H9 (cell line): ENCODE results near the gene SLC30A3. TPM values are rescaled to one million over a fixed set of nuclear protein-coding genes. Genes with fewer than 3 reads are reported as not detected.

Source experiments
- DNase-seq: peaks from one replicate; pipeline ENCODE4 v3.0.0-alpha.2; 2017
- H2AFZ ChIP-seq: one replicate; pipeline ENCODE4 v1.6.1; 2013; ENCODE audit warnings: mild to moderate bottlenecking, low read length, control low read depth, moderate library complexity
- H2AK5ac ChIP-seq: 2 replicates; pipeline ENCODE4 v1.6.1; 2013; ENCODE audit warnings: low read length, control low read depth, mixed read lengths; ENCODE audit not compliant: insufficient read length
- H2BK120ac ChIP-seq: one replicate; pipeline ENCODE4 v1.6.1; 2013; ENCODE audit warnings: low read depth, mild to moderate bottlenecking, low read length, control low read depth, inconsistent platforms; ENCODE audit not compliant: poor library complexity, severe bottlenecking
- H2BK12ac ChIP-seq: 2 replicates; pipeline ENCODE4 v1.6.1; 2013; ENCODE audit warnings: low read length, control low read depth, mixed read lengths, low read depth; ENCODE audit not compliant: insufficient read length
- H2BK15ac ChIP-seq: 2 replicates; pipeline ENCODE4 v1.6.1; 2013; ENCODE audit warnings: low read depth, low read length, control low read depth
- H2BK20ac ChIP-seq: one replicate; pipeline ENCODE4 v1.6.1; 2013; ENCODE audit warnings: low read depth, mild to moderate bottlenecking, low read length, control low read depth, inconsistent platforms; ENCODE audit not compliant: poor library complexity, severe bottlenecking
- H2BK5ac ChIP-seq: 2 replicates; pipeline ENCODE4 v1.6.1; 2013; ENCODE audit warnings: low read length, control low read depth, mixed read lengths; ENCODE audit not compliant: insufficient read length
- H3K14ac ChIP-seq: 2 replicates; pipeline ENCODE4 v1.6.1; 2013; ENCODE audit warnings: low read length, control low read depth; ENCODE audit not compliant: insufficient read depth
- H3K18ac ChIP-seq: 2 replicates; pipeline ENCODE4 v1.6.1; 2013; ENCODE audit warnings: low read depth, mild to moderate bottlenecking, mixed read lengths, low read length, control low read depth; ENCODE audit not compliant: insufficient read length
- H3K23ac ChIP-seq: 2 replicates; pipeline ENCODE4 v1.6.1; 2013; ENCODE audit warnings: low read length, control low read depth, mixed read lengths, low read depth; ENCODE audit not compliant: insufficient read length
- H3K23me2 ChIP-seq: 2 replicates; pipeline ENCODE4 v1.6.1; 2013; ENCODE audit warnings: low read depth, mild to moderate bottlenecking, mixed read lengths, low read length, control low read depth; ENCODE audit not compliant: insufficient read length, poor library complexity, severe bottlenecking
- H3K27ac ChIP-seq: 2 replicates; pipeline ENCODE4 v1.5.1; 2013; ENCODE audit warnings: low read length, control low read depth, mixed read lengths, low read depth; ENCODE audit not compliant: insufficient read length
- H3K27me3 ChIP-seq: 2 replicates; pipeline ENCODE4 v1.6.1; 2013; ENCODE audit warnings: low read length, control low read depth, inconsistent platforms; ENCODE audit not compliant: insufficient read depth
- H3K4ac ChIP-seq: 2 replicates; pipeline ENCODE4 v1.6.1; 2013; ENCODE audit warnings: low read depth, mild to moderate bottlenecking, control low read depth, inconsistent platforms, low read length, moderate library complexity
- H3K4me1 ChIP-seq: 2 replicates; pipeline ENCODE4 v1.6.1; 2013; ENCODE audit warnings: low read length, control low read depth, inconsistent platforms; ENCODE audit not compliant: insufficient read depth
- H3K4me2 ChIP-seq: 2 replicates; pipeline ENCODE4 v1.6.1; 2013; ENCODE audit warnings: low read length, control low read depth, mixed read lengths; ENCODE audit not compliant: insufficient read length, insufficient read depth
- H3K56ac ChIP-seq: 2 replicates; pipeline ENCODE4 v1.6.1; 2013; ENCODE audit warnings: low read depth, mild to moderate bottlenecking, mixed read lengths, low read length, control low read depth; ENCODE audit not compliant: insufficient read length
- H3K79me1 ChIP-seq: 2 replicates; pipeline ENCODE4 v1.6.1; 2013; ENCODE audit warnings: low read depth, mild to moderate bottlenecking, moderate library complexity, low read length, control low read depth, inconsistent platforms; ENCODE audit not compliant: insufficient read depth, poor library complexity, severe bottlenecking
- H3K79me2 ChIP-seq: 2 replicates; pipeline ENCODE4 v1.6.1; 2013; ENCODE audit warnings: low read length, control low read depth, inconsistent platforms; ENCODE audit not compliant: insufficient read depth
- H3K9ac ChIP-seq: 2 replicates; pipeline ENCODE4 v1.6.1; 2013; ENCODE audit warnings: low read length, control low read depth, mixed read lengths; ENCODE audit not compliant: insufficient read length; ENCODE audit errors: extremely low read depth
- H3K9me3 ChIP-seq: one replicate; pipeline ENCODE4 v1.6.1; 2013; ENCODE audit warnings: low read depth, low read length, inconsistent platforms; ENCODE audit not compliant: control insufficient read depth
- H3T11ph ChIP-seq: one replicate; pipeline ENCODE4 v1.6.1; 2013; ENCODE audit warnings: mild to moderate bottlenecking, low read length, control low read depth, inconsistent platforms
- H4K20me1 ChIP-seq: one replicate; pipeline ENCODE4 v1.6.1; 2013; ENCODE audit not compliant: control insufficient read depth, insufficient read length, insufficient read depth
- H4K5ac ChIP-seq: 2 replicates; pipeline ENCODE4 v1.6.1; 2013; ENCODE audit warnings: low read depth, mild to moderate bottlenecking, mixed read lengths, low read length, control low read depth; ENCODE audit not compliant: insufficient read length
- H4K8ac ChIP-seq: replicated peaks from 2 replicates; pipeline ENCODE4 v1.6.1; 2013; ENCODE audit warnings: low read length, control low read depth, mixed read lengths, low read depth; ENCODE audit not compliant: insufficient read length
- H4K91ac ChIP-seq: 2 replicates; pipeline ENCODE4 v1.6.1; 2013; ENCODE audit warnings: low read depth, mild to moderate bottlenecking, moderate library complexity, mixed read lengths, low read length, control low read depth; ENCODE audit not compliant: insufficient read length
- H3K27ac Mint-ChIP-seq, 3 experiments: 2 replicates in 2 of 3; 3 replicates in 1 of 3; pipeline ENCODE4 v1.8.0; 2020 to 2021; ENCODE audit warnings: mixed read lengths in 3 of 3, mild to moderate bottlenecking in 1 of 3, moderate library complexity in 1 of 3
- H3K27me3 Mint-ChIP-seq: 2 replicates; pipeline ENCODE4 v1.8.0; 2021; ENCODE audit warnings: low read depth, mild to moderate bottlenecking, moderate library complexity, mixed read lengths
- H3K36me3 Mint-ChIP-seq, 3 experiments: 2 replicates in 2 of 3; 3 replicates in 1 of 3; pipeline ENCODE4 v1.8.0; 2020 to 2021; ENCODE audit warnings: low read depth in 3 of 3, mixed read lengths in 3 of 3; ENCODE audit not compliant: insufficient read depth in 1 of 3
- H3K4me1 Mint-ChIP-seq, 2 experiments: 2 replicates each; pipeline ENCODE4 v1.8.0; 2020; ENCODE audit warnings: mixed read lengths in 2 of 2
- H3K4me3 Mint-ChIP-seq, 2 experiments: 2 replicates in 1 of 2; 3 replicates in 1 of 2; pipeline ENCODE4 v1.8.0; 2020 to 2021; ENCODE audit warnings: mild to moderate bottlenecking in 2 of 2, mixed read lengths in 2 of 2, moderate library complexity in 1 of 2
- H3K9me3 Mint-ChIP-seq, 2 experiments: 2 replicates in 1 of 2; 3 replicates in 1 of 2; pipeline ENCODE4 v1.8.0; 2020; ENCODE audit warnings: mild to moderate bottlenecking in 2 of 2, mixed read lengths in 2 of 2, moderate library complexity in 1 of 2
- WGBS: extraction: QIAGEN DNeasy Blood & Tissue Kit; methylation state at CpG from one replicate; pipeline ENCODE4 v1.1.7; 2013; ENCODE audit warnings: missing lambda C conversion rate, low lambda C conversion rate, mixed read lengths; ENCODE audit not compliant: insufficient read length; ENCODE audit errors: extremely low coverage; 5-methylcytosine and 5-hydroxymethylcytosine counted together
- total RNA-seq: library from RNA; stranded (reverse); gene quantifications from 2 replicates; pipeline ENCODE4 v1.2.1, GENCODE V29; 2021
- TF ChIP-seq, protein P1 (sequence below): fragments of 200-600 bp; sonication (generic); conservative IDR thresholded peaks from 3 replicates; pipeline ENCODE4 v1.8.0; 2021; ENCODE audit warnings: antibody characterized with exemption, mild to moderate bottlenecking

The SLC30A3 gene
- total RNA-seq, 1 experiment from 2014 or later: 2.5 TPM

GRCh38 chr2:27241761-27242613 lies 20.9 kb downstream of the SLC30A3 start:
- Histone ChIP-seq H3K27ac (no peak overlapping the region), H3K79me2 (no peaks in the 10 kb centered on the region), H3K23me2 (no peaks in the 10 kb centered on the region), H4K5ac (no peak overlapping the region), H2BK5ac (no peak overlapping the region), H3K9ac (no peak overlapping the region), H3K23ac (no peak overlapping the region), H3K4me1 (no peaks in the 10 kb centered on the region), H3K4ac (no peak overlapping the region), H4K8ac (no peak overlapping the region), H2BK20ac (no peak overlapping the region), H3K27me3 (no peaks in the 10 kb centered on the region), H2BK12ac (no peak overlapping the region), H3K56ac (no peak overlapping the region), H3K4me2 (no peak overlapping the region), H2AFZ (no peak overlapping the region), H3K9me3 (no peaks in the 10 kb centered on the region), H4K20me1 (no peaks in the 10 kb centered on the region), H2BK15ac (no peak overlapping the region), H3T11ph (no peak overlapping the region), H2AK5ac (no peak overlapping the region), H3K14ac (no peak overlapping the region), H2BK120ac (no peak overlapping the region), H4K91ac (no peak overlapping the region), H3K18ac (no peak overlapping the region), H3K79me1 (no peaks in the 10 kb centered on the region)
- Mint-ChIP-seq H3K27ac (no peak overlapping the region), H3K27me3 (no peaks in the 10 kb centered on the region), H3K4me3 (no peak overlapping the region), H3K9me3 (no peaks in the 10 kb centered on the region), H3K36me3 (peaks cover 44 to 82% (median 74%) of the 10 kb centered on the region in 3 experiments), H3K4me1 (no peaks in the 10 kb centered on the region)
- DNase-seq: no peak
- TF ChIP-seq, protein P1, sequence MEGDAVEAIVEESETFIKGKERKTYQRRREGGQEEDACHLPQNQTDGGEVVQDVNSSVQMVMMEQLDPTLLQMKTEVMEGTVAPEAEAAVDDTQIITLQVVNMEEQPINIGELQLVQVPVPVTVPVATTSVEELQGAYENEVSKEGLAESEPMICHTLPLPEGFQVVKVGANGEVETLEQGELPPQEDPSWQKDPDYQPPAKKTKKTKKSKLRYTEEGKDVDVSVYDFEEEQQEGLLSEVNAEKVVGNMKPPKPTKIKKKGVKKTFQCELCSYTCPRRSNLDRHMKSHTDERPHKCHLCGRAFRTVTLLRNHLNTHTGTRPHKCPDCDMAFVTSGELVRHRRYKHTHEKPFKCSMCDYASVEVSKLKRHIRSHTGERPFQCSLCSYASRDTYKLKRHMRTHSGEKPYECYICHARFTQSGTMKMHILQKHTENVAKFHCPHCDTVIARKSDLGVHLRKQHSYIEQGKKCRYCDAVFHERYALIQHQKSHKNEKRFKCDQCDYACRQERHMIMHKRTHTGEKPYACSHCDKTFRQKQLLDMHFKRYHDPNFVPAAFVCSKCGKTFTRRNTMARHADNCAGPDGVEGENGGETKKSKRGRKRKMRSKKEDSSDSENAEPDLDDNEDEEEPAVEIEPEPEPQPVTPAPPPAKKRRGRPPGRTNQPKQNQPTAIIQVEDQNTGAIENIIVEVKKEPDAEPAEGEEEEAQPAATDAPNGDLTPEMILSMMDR: no peak
- WGBS: no CpG with 5 or more reads among the region's 24 CpGs
